Measurements from ENCODE around the gene CERKL.

- TF ChIP-seq CTCF (CRISPR knock-in tag; IDR thresholded peaks at IDR 0.05): no peak
- TF ChIP-seq ZNF546 (CRISPR knock-in tag; conservative IDR thresholded peaks at IDR 0.05): no peak
- TF ChIP-seq TFAP4 (IDR thresholded peaks at IDR 0.05; ENCODE audit: borderline replicate concordance, low read depth): no peak
- TF ChIP-seq MAFF (IDR thresholded peaks at IDR 0.05; ENCODE audit: low read depth, low read length): no peak
- TF ChIP-seq DRAP1 (CRISPR knock-in tag; IDR thresholded peaks at IDR 0.05): no peak
- no peak for TF ChIP-seq CHD2 (IDR thresholded peaks at IDR 0.05; ENCODE audit: low read depth, low read length)
- no peak for TF ChIP-seq ZNF580 (CRISPR knock-in tag; IDR thresholded peaks at IDR 0.05; ENCODE audit: borderline replicate concordance, low read depth)
- no peak for TF ChIP-seq ZKSCAN1 (IDR thresholded peaks at IDR 0.05; ENCODE audit: low read length)
These were observed 29.8 kb upstream of the CERKL start for GRCh38 chr2:181686576-181687185.
